CD4-positive, alpha-beta T cell treated with Interferon alpha-2 for 1 hour (primary cell): Measurements from ENCODE around the gene GCNT4.
A peak's percentile ranks its signal among the peaks of the same experiment; 100 is the strongest.
"Not testable (repeated sequence)": the region's sequence is repeated elsewhere in the genome, so short reads cannot be mapped to it uniquely, and the experiment has no call there.

ENCODE experiments used
- DNase-seq, 2 donors: peaks; one replicate each; pipeline ENCODE4 v3.0.0-alpha.2; 2020 to 2022

The GCNT4 gene, protein sequence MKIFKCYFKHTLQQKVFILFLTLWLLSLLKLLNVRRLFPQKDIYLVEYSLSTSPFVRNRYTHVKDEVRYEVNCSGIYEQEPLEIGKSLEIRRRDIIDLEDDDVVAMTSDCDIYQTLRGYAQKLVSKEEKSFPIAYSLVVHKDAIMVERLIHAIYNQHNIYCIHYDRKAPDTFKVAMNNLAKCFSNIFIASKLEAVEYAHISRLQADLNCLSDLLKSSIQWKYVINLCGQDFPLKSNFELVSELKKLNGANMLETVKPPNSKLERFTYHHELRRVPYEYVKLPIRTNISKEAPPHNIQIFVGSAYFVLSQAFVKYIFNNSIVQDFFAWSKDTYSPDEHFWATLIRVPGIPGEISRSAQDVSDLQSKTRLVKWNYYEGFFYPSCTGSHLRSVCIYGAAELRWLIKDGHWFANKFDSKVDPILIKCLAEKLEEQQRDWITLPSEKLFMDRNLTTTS

DNA sequence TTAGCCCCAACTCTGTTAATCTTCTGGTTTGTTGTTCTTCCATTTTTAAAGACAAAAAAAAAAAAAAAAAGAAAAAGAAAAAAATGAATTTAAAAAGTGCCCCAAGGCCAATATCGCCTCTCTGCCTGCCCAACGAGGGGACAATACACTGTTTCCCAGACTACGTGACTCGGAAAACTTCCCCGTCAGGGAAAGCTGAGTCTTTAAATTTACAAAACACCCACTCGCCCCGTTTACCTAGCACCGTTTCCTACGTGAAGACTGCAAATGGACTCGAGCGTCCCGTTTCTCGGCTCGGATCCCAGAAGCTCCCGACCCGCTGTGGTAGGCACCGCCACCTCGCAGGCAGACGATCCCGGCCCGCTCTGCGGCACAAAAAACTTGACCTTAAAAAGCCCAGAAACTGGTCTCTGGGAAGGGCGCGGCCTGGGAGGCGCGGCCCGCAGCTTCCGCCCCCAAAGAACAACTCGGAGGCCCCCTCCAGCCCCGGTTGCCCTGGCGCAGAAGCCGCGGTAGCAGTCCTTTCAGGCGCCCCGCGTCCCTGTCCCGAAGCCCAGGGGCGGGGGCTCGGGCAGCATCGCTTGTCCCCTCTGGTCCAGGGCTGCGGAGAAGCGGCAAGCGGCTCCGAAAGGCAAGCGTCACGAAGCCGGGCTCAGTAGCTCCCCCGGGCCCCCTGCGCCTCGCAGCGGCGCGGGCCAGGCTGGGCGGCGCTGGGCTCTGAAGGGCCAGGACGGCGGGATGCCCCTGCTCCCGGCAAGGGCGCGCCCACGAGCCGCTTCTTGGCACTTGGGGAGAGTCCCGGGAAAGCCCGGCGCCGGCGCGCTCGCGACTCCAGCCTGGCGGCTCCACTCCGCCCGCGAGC, at the start of gene GCNT4:
GCNT4 (minus strand) TSS at position 367 of the 862 bp plus-strand sequence. CDS start 22,521 bp downstream, outside the sequence.
- DNase-seq, result peak; percentile 7 to 45

DNA sequence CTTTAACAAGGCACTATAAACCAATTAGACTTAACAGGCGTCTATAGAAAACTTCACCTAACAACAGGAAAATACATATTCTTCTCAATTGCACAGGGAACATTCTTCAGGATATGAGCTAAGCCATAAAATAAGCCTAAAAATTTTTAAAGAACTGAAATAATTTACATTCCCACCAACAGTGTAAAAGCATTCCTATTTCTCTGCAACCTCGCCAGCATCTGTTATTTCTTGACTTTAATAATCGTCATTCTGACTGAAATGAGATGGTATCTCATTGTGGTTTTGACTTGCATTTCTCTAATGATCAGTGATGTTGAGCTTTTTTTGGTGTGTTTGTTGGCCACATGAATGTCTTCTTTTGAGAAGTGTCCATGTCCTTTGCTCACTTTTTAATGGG, 43.6 kb upstream of the GCNT4 start:
- not testable (repeated sequence) for DNase-seq

DNA sequence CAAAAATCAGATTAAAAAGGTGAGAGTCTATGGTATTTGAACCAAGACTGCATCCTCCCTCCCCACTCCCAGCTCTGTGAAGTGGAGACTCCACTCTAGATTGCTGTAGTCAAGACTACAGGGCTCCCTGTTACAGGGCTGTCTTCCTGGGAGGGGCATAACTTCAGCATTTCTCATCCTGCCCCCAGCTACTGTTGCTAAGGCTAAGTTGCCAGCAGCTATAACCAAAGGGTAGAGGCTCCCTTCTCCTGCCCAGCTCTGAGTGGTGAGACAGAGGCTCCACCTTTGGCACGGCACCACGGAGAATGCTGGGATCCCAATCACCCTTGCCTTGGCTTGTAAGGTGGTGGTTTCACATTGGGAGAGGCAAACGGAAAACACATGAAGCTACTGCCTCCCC, 39.2 kb upstream of the GCNT4 start:
- DNase-seq, result no peak

DNA sequence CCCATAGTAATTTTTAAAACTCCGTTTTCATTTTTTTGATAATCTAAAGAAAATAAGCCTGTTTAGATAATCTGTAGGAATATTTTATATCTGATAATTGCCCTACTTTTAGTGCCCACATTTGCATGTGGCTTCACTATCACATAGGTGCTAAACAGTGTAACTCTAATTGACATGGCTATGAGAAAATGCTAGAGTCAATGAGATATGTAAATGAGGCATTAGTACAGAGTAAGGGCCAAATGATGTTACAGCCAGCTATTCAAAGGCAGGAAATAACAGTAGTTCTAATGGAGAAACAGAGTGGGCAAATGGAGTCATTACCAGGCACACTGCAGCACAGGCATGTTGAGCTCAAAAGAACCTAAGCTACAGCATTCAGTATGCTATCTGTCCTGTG, 37.3 kb upstream of the GCNT4 start:
- no peak for DNase-seq

DNA sequence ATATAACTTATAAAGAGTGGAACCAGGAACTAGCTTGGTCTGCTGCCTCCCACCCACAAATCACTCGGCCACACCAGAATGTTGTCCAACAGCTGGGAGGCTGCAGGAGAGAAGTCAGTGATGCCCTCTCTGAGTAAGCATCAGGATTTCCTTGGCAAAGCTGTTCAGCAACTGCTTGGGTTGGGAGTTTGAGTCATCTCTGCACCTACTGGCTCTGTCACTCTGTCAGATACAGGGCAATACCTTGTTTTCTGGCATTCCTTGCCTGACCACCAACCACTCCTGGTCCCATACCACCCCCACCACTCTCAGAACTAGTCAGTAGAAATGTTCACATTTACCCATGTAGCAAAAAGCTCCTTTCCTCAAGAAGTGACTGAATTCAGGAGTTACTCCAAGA, 36.8 kb upstream of the GCNT4 start:
- DNase-seq, result no peak

DNA sequence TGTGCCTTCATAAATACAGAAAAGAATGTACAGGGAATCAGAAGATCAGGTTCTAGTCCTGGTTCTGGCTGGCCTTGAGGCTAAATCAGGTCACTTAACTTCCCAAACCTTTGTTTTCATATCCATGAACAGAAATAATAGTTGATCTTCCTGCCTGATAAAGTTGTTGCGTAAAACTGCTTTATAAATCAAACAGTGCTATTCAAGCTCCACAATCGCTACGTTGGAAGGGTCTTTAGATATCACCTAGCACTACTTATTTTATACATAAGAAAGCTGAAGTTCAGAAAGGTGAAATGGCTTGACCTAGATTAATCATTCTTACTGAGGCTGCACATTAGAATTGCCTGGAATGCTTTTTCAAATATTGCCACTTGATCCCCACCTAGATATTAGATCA, 36.3 kb upstream of the GCNT4 start:
- DNase-seq, result no peak

DNA sequence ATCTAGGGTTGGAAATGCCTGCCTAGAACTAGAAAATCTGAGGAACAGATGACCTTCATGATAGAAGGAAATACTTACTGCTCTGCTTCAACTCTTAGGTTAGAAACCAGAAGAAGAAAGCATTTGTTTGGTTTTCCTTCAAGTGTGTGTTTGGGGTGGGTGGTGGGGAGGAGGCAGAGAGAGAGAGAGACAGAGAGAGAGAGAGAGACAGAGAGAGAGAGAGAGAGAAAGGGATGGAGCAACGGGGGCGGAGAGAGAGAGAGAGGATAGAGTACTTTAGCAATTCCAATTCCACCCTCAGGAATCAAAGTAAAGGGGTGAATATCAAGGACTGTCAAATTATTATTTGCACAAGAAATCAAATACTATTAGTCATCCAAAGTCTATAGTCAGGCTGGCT, 29.2 kb upstream of the GCNT4 start:
- DNase-seq, result no peak

DNA sequence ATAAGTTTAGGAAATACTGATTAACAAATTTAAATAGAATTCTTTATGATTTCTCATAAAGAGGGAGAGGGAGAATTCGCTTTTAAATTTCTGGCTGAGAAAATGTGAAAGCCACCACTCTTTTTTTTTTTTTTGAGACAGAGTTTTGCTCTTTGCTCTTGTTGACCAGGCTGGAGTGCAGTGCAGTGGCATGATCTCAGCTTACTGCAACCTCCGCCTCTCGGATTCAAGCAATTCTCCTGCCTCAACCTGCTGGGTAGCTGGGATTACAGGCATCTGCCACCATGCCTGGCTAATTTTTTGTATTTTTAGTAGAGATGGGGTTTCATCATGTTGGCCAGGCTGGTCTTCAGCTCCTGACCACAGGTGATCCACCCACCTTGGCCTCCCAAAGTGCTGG, 27.0 kb upstream of the GCNT4 start:
- not testable (repeated sequence) for DNase-seq

DNA sequence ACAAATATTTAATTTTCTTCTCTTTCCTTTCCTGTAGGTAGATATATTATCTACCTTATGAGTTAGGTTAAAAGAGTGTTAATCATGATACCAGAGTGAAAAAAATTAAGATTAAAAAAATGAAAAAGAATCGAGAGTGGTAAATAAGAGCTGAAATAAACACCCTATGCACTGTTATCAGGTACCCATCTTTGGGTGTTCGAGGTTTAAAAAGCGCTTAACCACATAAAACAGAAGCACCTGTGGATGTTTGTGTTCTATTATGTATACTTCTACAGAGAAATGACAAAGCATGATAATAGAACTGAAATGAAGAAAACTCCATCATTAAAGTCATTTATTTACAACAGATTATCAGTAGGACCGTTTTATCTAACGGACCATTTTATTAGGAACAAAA, 25.7 kb upstream of the GCNT4 start:
- DNase-seq, result peak in 1 of 2 donors; percentile 55

DNA sequence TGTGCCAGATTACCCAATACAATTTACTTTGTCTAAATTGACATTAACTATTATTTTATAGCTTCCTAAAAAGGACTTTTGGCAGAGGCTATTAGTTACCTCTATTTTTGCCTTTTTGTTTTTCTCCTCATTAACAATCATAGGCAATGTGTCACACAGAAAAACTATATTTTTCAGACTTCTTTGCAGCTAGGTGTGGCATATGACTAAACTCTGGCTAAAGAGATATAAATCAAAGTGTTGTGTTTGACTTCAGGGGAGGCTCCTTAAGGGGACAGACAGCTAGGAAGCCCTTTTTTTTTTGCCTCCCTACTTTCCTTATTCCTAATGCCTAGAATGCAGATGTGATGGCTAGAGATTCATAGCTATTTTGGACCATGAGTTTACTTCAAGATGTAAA, 19.7 kb upstream of the GCNT4 start:
- DNase-seq, result no peak

DNA sequence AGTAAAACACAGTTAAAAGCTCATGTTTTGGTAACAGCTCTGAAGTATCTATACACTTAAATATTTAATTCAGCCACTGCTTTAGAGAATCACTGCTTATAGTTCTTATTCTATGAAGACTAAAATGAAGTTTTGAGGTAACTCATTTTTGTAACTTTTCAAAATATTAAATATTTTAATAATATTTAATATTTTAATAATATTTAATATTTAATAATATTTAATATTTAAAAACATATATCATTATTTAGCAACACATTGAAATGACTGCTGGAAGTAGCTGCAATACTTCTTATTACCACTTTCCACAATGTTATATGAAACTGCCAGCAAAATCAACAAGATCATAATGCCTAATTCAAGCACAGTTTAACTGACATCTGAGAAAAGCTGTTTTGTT, 18.7 kb upstream of the GCNT4 start:
- DNase-seq, result no peak

DNA sequence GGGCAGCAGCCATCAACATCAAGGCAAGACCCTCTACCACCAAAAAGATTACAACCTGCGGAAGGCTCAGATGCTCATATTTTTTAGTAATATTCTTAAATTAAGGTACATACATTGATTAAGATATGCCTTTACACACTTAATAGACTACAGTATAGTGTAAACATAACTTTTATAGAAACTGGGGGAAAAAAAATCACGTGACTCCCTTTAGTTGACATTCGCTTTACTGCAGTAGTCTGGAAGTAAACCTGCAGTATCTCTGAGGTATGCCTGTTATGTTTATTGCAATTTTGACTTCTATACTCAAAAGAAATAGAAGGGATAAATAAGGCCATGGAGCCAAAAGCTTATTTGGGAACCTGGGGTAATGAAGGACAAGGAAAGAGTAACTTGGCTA, 15.1 kb upstream of the GCNT4 start:
- DNase-seq, result no peak

DNA sequence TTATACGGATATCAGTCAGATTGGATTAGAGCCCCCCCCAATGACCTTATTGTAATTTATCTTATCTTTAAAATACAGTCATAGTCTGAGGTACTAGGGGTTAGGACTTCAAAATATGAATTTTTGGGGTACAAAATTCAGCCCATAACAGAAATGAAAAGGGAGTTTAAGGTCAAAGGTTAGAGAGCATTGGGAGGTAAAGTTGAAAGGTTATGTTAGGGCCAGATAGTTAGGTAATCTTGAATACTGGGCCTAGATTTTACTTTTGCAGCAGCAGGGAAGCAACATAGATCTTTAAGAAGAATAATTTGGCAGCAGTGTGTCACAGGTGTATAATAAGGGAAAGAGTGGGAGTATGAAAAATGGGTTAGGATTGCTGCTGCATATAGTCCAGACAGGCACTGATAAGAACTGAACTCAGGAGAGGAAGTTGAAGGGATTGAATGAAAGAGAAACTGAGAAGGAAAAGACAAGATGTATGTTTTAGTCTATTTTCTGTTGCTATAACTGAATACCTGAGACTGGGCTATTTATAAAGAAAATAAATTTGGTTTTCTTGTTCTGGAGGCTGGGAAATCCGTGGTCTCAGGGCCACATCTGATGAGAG, 10.7 kb upstream of the GCNT4 start:
- DNase-seq, result no peak

DNA sequence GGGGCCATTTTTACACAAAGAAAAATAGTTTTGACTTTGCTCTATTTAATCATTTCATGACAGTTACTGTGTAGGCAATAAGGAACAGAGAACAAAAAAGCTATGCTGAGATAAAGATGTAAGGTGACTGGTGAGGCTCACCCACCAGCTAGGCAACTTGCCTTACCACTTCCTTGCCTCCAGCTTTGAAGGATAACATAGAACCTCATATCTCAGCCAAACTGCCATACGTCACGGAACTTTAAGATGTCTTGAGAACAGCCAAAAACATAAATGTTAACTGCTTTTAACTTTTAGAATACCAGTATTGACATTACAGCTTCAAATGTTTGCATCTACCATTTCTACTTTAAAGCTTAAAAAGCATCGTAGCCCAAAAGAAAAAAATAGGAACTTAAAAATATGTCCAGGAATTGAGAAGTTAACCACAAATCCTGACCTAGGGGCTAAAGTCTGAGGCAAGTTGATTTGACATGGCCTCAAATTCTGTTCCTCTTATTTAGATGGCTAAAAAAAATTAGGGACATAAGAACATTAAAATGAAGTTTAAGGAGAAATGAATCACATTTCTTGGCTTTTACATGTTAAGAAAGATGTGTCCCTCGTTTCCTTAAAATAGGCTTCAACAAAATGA, 7.7 kb upstream of the GCNT4 start:
- peak; percentile 62 to 70 for DNase-seq

DNA sequence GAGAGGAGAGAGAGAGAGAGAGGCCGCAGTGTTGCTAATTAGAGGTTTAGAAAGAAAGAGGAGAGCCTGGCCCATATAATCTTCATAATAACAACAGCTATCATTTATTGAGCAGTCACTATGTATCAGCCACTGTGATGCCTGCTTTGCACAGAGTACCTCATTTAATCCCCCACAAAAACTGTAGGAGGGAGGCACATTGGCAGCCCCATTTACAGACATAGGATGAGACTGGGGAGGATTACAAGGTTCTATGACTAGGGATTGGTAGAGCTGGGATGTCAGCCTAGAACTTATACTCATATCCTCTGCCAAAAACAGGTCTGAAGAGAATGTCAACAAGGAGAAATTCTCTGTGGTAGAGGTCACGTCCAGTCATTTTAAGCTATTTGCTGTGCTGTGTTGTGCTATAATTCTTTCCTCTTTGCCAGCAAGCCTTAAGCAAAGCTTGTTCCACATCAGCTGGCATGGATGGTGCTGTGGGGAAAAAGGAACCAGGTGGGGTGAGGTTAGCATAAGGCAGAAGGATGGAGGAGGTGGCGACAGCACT, 6.7 kb upstream of the GCNT4 start:
- no peak for DNase-seq

DNA sequence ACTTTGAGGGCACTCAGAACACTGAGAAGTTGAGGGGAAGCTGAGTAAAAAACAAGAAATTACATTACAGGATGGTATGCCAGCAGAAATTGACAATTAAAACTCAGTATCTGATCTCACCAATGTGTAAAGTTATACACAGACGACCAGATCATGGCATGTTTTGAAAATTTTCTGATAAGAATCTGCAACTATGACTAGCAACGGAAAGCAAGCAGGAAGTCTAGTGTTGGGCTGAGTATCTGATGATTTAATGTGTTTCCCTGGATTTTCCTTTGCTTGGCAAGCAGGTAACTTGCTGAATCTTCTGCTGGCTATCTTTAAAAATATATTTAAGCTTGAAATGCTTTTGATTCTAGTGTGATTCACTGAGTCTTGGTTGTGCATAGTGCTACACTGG, 5.2 kb upstream of the GCNT4 start:
- DNase-seq, result peak in 1 of 2 donors; percentile 46

DNA sequence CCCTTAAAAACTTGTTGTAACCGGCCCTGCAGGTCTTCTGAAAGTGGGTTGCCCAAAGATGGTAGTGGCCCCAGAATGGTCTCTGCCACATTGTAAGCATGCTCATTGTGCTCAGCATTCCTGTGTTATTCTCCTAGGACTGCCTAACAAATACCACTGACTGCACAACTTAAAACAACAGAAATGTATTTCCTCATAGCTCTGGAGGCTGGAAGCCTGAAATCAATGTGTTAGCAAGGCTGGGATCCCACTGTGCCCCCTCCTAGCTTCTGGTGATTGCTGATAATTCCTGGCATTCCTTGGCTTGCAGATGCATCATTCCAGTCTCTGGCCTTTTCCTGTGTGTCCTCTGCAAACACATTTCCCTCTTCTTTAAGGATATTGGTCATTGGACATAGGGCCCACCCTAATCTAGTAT, 3.4 kb upstream of the GCNT4 start:
- DNase-seq, result no peak

DNA sequence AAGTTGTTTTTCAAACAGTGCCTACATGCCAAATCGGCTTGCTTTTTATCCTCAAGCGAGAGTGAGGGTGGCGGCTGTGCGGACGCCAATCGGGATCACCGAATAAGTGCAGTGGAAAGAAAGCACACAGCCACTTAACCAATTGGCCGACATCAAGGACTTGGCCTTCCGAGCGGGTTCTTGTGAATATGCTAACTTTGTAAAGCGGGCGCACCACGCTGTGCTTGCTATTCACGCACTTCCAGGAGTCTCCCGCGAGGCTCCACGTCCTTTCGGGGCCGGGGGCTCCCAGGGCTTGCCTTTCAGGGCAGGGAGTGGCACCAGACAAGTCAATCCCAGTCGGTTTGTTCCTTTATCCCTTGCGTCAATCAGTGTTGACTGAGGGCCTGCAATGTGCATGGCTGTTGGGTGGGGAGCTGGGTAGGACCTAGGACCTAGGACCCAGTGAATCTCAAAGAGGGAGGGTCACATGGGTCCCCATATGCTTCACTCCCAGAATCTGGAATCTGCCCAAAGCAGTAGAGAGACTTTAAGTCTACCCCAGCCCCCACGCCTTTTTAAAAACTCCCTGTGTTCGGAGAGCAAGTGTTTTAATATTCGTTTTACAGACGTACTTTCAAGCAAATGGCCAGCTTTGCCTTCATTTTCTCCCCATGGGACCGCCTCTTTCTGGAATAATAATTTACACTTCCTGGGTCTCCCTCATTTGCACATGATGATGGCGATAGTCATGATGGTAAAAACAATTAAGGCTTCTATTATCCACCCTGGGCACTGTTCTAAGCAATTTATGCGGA, 2.0 kb upstream of the GCNT4 start:
- no peak for DNase-seq

DNA sequence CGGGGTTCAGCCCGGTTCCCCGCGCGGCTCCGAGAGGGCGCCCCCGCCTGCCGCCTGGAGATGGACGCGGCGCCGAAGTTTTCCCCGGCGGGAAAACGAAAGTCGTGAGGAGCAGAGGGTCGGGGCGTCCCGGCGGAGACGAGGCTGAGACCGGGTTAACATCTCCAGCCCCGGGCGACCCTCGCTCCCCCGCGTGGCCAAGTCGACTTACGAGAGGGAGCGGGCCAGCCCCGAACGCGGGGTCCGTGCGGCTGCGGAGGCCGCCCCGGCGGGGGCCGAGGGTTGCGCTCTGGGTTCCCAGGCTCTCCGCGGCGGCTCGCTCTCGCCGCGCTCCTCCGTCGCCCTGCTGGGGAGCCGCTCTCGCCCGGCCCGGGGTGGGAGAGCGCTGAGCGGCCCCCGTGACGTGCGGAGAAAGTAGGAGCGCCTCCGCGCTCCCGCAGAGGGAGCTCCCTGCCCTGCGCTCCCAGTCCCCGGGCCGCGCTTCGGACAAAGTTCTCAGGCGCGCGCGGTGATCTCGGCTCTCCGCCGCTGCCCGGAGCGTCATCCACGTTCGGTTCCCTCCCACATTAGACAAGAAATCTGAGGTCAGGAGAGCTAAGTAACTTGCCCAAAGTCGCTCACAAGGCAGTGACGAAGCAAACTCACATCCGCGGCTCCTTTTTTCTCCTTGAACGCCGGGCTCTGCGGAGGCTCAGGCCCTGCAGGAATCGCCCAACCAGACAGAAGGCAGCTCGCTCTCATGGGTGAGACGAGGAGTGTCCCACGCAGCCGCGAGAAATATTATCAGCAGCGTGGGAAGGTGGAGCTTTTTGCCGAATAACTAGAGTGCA, 1.2 kb upstream of the GCNT4 start:
- DNase-seq, result peak; percentile 32 to 62

DNA sequence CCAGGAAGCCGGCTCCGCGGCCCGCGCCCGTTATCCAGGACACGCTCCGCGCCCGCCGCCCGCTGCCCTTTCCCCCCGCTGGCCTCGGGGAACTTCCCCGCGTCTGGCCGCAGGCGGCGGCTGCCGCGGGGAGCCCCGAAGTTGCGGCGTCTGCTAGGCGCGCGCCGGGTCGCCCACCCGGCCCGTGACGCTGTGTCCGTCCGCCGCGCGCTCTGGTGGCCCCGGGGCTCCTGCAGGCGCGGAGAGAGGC, 621 bp upstream of the GCNT4 start:
- no peak for DNase-seq

DNA sequence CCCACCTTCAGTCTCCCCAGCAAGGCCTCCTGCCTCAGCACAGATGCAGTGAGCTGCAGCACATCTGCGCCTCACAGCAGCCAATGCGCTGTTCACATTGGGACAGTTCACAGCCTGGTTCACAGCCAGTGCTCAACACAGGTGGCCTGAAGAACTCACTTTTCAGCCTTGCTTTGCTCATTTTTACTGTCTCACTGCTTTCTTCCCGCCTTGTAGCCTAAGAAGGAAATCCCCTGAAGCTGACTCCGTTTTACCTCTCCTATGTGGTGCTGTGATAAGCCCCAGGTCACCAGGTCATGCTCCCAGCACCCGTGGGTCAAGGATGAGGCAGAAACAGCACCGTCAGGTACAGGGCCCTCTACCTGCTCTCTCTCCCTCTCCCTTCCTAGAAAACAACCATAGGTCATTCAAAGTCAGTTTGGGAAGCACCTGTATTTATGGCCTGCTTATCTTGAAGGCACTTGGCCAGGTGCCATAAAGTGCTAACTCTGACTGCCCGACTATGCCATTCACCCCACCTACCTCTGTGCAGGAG, 1.1 kb downstream of the GCNT4 start:
- DNase-seq, result peak in 1 of 2 donors; percentile 45
